NCI-H1694 treated with DMSO at 0.1 percent for 48 hours (cell line): ENCODE results near the gene PPY.
"Not testable (repeated sequence)": the region's sequence is repeated elsewhere in the genome, so short reads cannot be mapped to it uniquely, and the experiment has no call there.

Source experiments
- DNase-seq: peaks from one replicate; lab custom pipeline; 2025; lab: John Stamatoyannopoulos, UW

Gene PPY

GRCh38 chr17:43905400-43905984 is 36.8 kb downstream of the PPY start:
- peak; percentile 47 for DNase-seq

DNA sequence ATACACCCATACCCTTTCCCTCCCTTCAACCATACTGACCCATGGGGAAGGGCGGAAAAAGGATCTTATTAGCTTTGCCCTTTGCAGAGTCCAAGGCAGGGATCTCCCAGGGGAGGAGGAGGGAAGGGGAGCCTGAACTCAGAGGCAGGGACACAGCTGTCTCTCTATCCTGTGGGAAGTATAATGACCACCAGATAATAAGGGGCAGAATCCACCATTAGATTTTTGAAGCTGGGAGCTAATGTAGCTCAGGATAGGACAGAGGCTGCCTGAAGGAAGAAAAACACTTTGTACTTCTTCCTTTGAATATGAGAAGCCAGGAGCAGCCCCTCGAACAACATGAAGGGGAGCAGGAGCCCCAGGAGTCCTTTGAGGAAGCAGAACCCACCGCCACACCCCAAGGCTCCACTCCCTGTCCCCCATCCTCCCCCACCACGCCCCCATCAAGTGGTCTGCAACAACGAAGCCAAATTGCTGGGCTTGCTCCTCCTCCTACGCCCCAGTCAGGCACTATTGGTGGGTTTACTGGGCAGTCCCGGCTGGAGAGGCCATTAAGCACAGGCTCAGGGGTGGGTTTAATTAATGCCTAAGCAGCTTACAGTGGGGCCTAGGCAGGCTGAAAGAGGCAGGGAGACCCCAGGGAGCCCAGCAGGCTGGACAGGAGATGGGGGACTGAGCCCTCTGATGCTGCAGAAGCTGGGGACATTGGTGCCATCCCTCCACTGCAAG is 40.3 kb downstream of the PPY start:
- DNase-seq: no peak

GRCh38 chr17:43900858-43901754 is 41.2 kb downstream of the PPY start:
- no peak for DNase-seq

- DNase-seq: peak; percentile 80
These were observed 42.0 kb downstream of the PPY start for GRCh38 chr17:43900183-43900857.

DNA sequence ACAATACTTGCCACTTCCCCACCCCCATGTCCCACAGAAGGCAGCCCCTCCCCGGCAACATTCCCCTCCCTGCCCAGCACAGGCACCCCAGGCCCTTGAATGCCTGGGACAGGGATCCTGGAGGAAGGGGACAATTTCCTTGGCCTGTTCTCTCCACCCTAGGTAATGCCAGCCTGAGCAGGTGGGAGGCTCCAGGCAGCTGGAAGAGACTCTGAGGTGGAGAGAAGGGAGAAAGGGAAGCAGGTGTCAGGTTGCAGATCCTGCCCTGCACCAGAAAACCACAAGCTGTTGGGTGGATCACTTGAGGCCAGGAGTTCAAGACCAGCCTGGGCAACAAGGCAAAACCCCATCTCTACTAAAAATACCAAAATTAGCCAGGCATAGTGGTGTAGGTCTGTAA is 43.8 kb downstream of the PPY start:
- DNase-seq: no peak

DNA sequence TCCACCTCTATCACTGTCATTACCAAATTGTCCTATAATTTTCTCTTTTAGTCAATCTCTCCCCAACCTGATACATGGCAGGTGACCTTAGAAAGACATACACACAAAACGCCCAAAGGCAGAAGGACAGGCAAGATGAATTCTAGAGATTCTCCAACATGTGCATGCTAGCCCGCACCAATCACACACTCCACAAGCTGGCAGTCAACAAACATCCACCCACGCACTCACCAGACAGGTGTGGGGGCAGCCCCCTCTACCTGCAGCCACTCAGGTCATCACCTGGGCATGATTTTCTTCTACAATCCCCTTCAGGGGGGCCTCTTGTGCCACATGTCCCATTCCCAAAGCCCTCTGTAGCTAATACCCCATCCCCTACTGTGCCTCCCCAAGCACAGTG is 44.4 kb downstream of the PPY start:
- no peak for DNase-seq

GRCh38 chr17:43894494-43894893 is 47.8 kb downstream of the PPY start:
- not testable (repeated sequence) for DNase-seq

DNA sequence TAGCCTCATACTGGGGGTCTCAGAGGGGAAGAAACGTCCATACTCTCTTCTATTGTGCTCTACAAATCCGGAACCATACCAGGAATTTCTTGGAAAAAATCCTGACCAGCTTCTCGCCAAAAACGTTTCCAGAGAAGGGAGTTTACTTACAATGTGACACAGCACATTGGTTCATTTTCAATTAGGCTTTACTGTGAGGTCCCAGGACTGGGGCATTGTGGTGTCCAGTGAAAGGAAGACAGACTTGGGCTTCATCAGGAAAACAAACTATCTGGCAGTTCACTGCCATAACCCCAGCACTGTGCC is 49.7 kb downstream of the PPY start:
- no peak for DNase-seq

GRCh38 chr17:43891851-43892646 is 50.2 kb downstream of the PPY start:
- no peak for DNase-seq
